Measurements from ENCODE around the gene SLC5A10.

Gene SLC5A10

DNA sequence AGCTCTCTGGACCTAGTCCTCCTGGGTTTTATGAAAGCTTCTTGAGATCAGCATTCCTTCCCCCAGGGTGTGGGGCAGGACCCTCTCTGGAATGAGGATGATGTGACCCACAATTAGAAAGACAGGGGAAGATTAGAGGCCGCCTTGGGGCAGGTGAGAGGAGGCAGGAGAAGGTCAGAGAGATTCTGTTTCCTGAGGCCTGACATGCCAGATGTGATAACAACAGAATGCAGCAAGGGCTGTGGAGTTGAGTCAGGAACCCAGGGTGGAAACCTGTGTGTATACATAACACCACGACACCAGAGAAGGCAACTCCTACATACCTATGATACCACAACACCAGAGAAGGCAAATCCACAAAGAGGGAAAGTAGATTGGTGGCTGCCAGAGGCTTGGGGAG is 5.4 kb upstream of the SLC5A10 start:
- H3K4me3 ChIP-seq (replicated peaks; ENCODE audit: low read depth, low read length) = no peak overlapping the region
- no peak for TF ChIP-seq CTCF (IDR thresholded peaks at IDR 0.05; ENCODE audit: low read depth, low read length, missing control alignments)
- DNase-seq (ENCODE audit: extremely low read depth, low read depth) = no peak

- H3K4me3 ChIP-seq (replicated peaks; ENCODE audit: low read depth, low read length) = no peak overlapping the region
- TF ChIP-seq CTCF (IDR thresholded peaks at IDR 0.05; ENCODE audit: low read depth, low read length, missing control alignments) = no peak
- DNase-seq (ENCODE audit: extremely low read depth, low read depth) = no peak
These were observed 4.1 kb upstream of the SLC5A10 start for GRCh38 chr17:18947866-18948265.

DNA sequence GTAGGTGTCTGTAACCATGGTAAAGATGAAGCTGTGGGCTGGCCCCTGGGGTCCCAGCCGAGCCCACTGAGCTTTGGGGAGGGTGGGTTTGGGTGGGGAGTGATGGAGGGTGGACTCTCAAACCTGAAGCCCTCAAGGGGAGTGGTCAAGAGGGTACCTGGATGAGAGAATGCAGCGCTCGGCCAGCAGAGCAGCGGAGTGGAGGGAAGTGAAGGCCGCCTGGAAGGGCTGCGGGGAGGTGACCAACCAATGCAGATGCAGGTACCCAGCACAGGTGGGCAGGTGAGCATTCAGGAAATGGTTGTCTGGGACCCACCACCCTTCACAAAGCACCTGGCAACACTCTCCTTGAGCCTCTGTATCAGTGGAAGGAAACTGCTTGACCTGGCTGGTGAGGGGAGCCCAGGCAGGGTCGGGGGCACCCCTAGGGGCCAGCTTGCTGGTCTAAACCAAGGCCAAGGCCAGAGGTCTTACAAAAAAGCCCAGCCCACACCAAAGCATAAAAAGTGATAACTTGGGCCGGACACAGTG is 3.4 kb upstream of the SLC5A10 start:
- TF ChIP-seq CTCF (IDR thresholded peaks at IDR 0.05; ENCODE audit: low read depth, low read length, missing control alignments) = no peak

GRCh38 chr17:18949566-18949965 is 2.4 kb upstream of the SLC5A10 start:
- DNase-seq (ENCODE audit: extremely low read depth, low read depth) = no peak
- H3K4me3 ChIP-seq (replicated peaks; ENCODE audit: low read depth, low read length) = no peak overlapping the region
- no peak for TF ChIP-seq CTCF (IDR thresholded peaks at IDR 0.05; ENCODE audit: low read depth, low read length, missing control alignments)

More for the DNA sequence above, 3.4 kb upstream of the SLC5A10 start:
- no peak for DNase-seq (ENCODE audit: extremely low read depth, low read depth)
- H3K4me3 ChIP-seq (replicated peaks; ENCODE audit: low read depth, low read length) = no peak overlapping the region

DNA sequence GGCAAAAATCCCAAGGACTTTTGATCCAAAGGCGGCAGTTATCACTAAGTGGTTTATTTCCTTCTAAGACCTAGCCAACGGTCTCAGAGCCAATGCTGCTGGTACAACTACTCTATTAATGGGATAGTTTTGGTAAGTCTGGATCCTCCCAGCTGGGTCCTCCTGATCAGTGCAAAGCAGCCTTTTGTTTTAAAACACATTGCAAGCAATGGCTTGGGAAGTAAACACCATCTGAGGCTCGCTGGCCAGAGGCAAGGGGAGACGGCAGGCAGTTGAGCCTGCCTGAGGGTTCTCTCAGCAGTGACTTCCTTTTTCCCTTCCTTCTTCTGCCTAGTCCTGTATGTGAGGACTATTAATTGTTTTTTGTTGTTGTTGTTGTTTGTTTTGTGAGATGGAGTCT is 1.6 kb upstream of the SLC5A10 start:
- no peak overlapping the region for H3K4me3 ChIP-seq (replicated peaks; ENCODE audit: low read depth, low read length)
- no peak for DNase-seq (ENCODE audit: extremely low read depth, low read depth)
- TF ChIP-seq CTCF (IDR thresholded peaks at IDR 0.05; ENCODE audit: low read depth, low read length, missing control alignments) = no peak

DNA sequence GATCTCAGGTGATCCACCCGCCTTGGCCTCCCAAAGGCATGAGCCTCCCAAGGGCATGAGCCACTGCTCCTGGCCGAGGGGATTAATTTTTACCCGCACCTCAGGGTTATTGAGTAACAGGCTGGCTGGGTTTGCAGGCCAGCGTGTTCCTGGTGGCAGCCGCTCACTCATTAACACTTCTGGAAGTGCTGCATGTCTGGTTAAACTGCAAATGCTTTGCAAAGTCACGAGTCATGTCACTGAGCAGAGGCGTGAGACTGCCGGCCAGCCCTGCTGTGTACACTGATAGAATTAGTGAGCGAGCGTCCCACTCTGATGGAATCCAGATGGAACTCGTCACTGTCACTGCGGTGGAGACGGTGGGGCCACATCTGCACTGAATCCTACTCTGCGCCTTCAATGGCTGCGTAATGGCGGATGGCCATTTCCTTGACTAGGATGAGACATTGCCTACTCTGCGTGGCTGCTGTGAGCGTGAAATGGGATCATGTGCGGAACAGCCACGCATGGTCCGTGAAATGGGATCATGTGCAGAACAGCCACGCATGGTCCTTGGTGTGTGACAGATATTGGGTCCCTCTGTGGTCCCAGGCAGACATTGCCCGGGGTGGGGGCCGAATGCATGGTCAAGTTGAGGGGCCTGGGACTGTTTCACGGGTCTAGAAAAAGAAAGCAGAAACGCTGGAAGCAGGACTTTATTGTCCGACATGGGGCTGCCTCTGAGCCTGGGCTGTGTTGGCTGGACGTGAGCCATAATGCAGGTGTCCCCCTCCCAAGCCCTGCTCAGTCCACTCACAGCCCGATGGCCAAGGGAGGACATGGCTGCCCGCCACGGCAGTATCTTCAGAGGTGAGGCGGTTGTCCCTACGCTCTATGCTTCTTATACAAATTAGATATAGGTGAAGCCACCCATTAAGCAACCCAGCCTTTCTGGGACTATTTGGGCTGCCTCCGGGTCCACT is 740 bp upstream of the SLC5A10 start:
- no peak overlapping the region for H3K4me3 ChIP-seq (replicated peaks; ENCODE audit: low read depth, low read length)
- no peak for DNase-seq (ENCODE audit: extremely low read depth, low read depth)
- TF ChIP-seq CTCF (IDR thresholded peaks at IDR 0.05; ENCODE audit: low read depth, low read length, missing control alignments) = no peak

Data from HFF-Myc (cell line).